ENCODE measurements around the gene TOMM7. TPM values are rescaled to one million over a fixed set of nuclear protein-coding genes. Genes with fewer than 3 reads are reported as not detected.

TOMM7 gene
- total RNA-seq, 1 experiment from 2014 or later: 295 TPM

- intact Hi-C loops (cut with micrococcal nuclease; ENCODE audit: unreplicated experiment): no loop called here
- ATAC-seq: no peak
- POLR2A ChIA-PET: interaction anchor here (0.6 kb wide), 1 partner anchor 136 kb away, joined by 3 read pairs; no protein-coding TSS in a partner anchor
Observed at GRCh38 chr7:22867589-22867988, 44.9 kb upstream of the TOMM7 start.

GRCh38 chr7:22867003-22867402 lies 44.4 kb upstream of the TOMM7 start:
- DNase-seq (ENCODE audit: low read depth, low spot score): no peak
- Histone ChIP-seq H3K27me3 (ENCODE audit: control insufficient read depth, insufficient read depth, low read length) (no peaks in the 10 kb centered on the region), H3K27ac (ENCODE audit: low read length) (no peak overlapping the region), H3K4me1 (ENCODE audit: control insufficient read depth, insufficient read depth, low read length) (no peaks in the 10 kb centered on the region), H3K36me3 (ENCODE audit: control insufficient read depth, insufficient read depth, low read length) (no peaks in the 10 kb centered on the region), H3K4me3 (ENCODE audit: low read depth in 2 of 2, low read length in 2 of 2) (no peak overlapping the region), H3K9me3 (ENCODE audit: control insufficient read depth, insufficient read depth, low read depth, low read length) (no peaks in the 10 kb centered on the region)
- TF ChIP-seq CTCF (IDR thresholded peaks at IDR 0.05) (no peak), POLR2AphosphoS5 (IDR thresholded peaks at IDR 0.05; ENCODE audit: low read depth, low read length) (no peak), REST (IDR thresholded peaks at IDR 0.05; ENCODE audit: insufficient read depth in 1 of 2, low read depth in 2 of 2, low read length in 1 of 2) (no peak), TCF7L2 (IDR thresholded peaks at IDR 0.05; ENCODE audit: low read depth, low read length) (no peak), SIN3A (IDR thresholded peaks at IDR 0.05; ENCODE audit: borderline replicate concordance, insufficient read depth, low read depth, low read length) (no peak)
- BruUV-seq (replicated peaks): no TSS peak
- ChIA-PET CTCF (interaction anchor here (0.7 kb wide), 1 partner anchor 80 kb away, joined by 8 read pairs; no protein-coding TSS in a partner anchor), POLR2A (interaction anchor here (0.6 kb wide), 1 partner anchor 136 kb away, joined by 3 read pairs; no protein-coding TSS in a partner anchor)
- in situ Hi-C loops (cut with HindIII; ENCODE audit: low pct_unique_long_range_greater_than_20kb, low sequenced_read_pairs) (no loop called here), intact Hi-C loops (cut with micrococcal nuclease; ENCODE audit: unreplicated experiment) (no loop called here)
- no peak for ATAC-seq

More at GRCh38 chr7:22867589-22867988, 44.9 kb upstream of the TOMM7 start:
- Histone ChIP-seq H3K9me3 (ENCODE audit: control insufficient read depth, insufficient read depth, low read depth, low read length) (no peaks in the 10 kb centered on the region), H3K27me3 (ENCODE audit: control insufficient read depth, insufficient read depth, low read length) (no peaks in the 10 kb centered on the region), H3K36me3 (ENCODE audit: control insufficient read depth, insufficient read depth, low read length) (no peaks in the 10 kb centered on the region), H3K27ac (ENCODE audit: low read length) (no peak overlapping the region), H3K4me3 (ENCODE audit: low read depth in 2 of 2, low read length in 2 of 2) (no peak overlapping the region), H3K4me1 (ENCODE audit: control insufficient read depth, insufficient read depth, low read length) (no peaks in the 10 kb centered on the region)
- no peak for DNase-seq (ENCODE audit: low read depth, low spot score)
- CTCF ChIA-PET: no interaction called here
- no TSS peak for BruUV-seq (replicated peaks)
- TF ChIP-seq POLR2AphosphoS5 (IDR thresholded peaks at IDR 0.05; ENCODE audit: low read depth, low read length): no peak
- no peak for TF ChIP-seq CTCF (IDR thresholded peaks at IDR 0.05)
- TF ChIP-seq REST (IDR thresholded peaks at IDR 0.05; ENCODE audit: insufficient read depth in 1 of 2, low read depth in 2 of 2, low read length in 1 of 2): no peak
- no peak for TF ChIP-seq SIN3A (IDR thresholded peaks at IDR 0.05; ENCODE audit: borderline replicate concordance, insufficient read depth, low read depth, low read length)
- TF ChIP-seq TCF7L2 (IDR thresholded peaks at IDR 0.05; ENCODE audit: low read depth, low read length): no peak
- in situ Hi-C loops (cut with HindIII; ENCODE audit: low pct_unique_long_range_greater_than_20kb, low sequenced_read_pairs): no loop called here

Measured in Panc1 (cell line).